Esophagus muscularis mucosa (tissue), 4 donors: ENCODE results near the gene SLC9A8. TPM values are rescaled to one million over a fixed set of nuclear protein-coding genes. Genes with fewer than 3 reads are reported as not detected.

Experiments
- DNase-seq: peaks from one replicate; pipeline ENCODE4 v3.0.0-alpha.2; 2017; ENCODE audit errors: extremely low spot score
- H3K27ac ChIP-seq, 4 donors: fragments of 200-600 bp; sonication (generic); replicated peaks in 1 of 4; 1 replicate in 3 of 4; 2 replicates in 1 of 4; pipeline ENCODE4 v1.5.1; 2016 to 2019; ENCODE audit warnings: mild to moderate bottlenecking in 1 of 4
- H3K27me3 ChIP-seq, 4 donors: fragments of 200-600 bp; sonication (generic); one replicate each; pipeline versions ENCODE4 v1.5.1 to v1.6.0; 2016 to 2019
- H3K36me3 ChIP-seq, 4 donors: fragments of 200-600 bp; sonication (generic); one replicate each; pipeline ENCODE4 v1.5.1; 2016 to 2019
- H3K4me1 ChIP-seq, 4 donors: fragments of 200-600 bp; sonication (generic); one replicate each; pipeline ENCODE4 v1.5.1; 2016 to 2019
- H3K4me3 ChIP-seq, 4 donors: fragments of 200-600 bp; sonication (generic); 1 replicate in 2 of 4; 2 replicates in 2 of 4; pipeline ENCODE4 v1.5.1; 2016 to 2019; ENCODE audit warnings: mild to moderate bottlenecking in 4 of 4, moderate library complexity in 1 of 4
- H3K9me3 ChIP-seq, 4 donors: fragments of 200-600 bp; sonication (generic); 1 replicate in 3 of 4; 2 replicates in 1 of 4; pipeline ENCODE4 v1.5.1; 2016 to 2019
- CTCF ChIP-seq, 3 experiments: fragments of 200-600 bp in 2 of 3; fragments of 450-650 bp in 1 of 3; sonication (generic) in 2 of 3; IDR thresholded peaks; one replicate each; pipeline ENCODE4 v1.5.1; 2017 to 2019; ENCODE audit warnings: antibody characterized with exemption in 3 of 3, mild to moderate bottlenecking in 2 of 3, moderate library complexity in 1 of 3
- EP300 ChIP-seq: sonication (generic); formaldehyde crosslinking; IDR thresholded peaks from one replicate; pipeline ENCODE4 v1.6.1; 2017; ENCODE audit warnings: antibody characterized with exemption
- POLR2A ChIP-seq: fragments of 450-650 bp; IDR thresholded peaks from one replicate; pipeline ENCODE4 v1.6.1; 2017; ENCODE audit warnings: antibody characterized with exemption, moderate library complexity, mild to moderate bottlenecking, low read depth
- POLR2AphosphoS5 ChIP-seq, 2 donors: sonication (generic); formaldehyde crosslinking; IDR thresholded peaks; one replicate each; pipeline ENCODE4 v1.6.1; 2017; ENCODE audit warnings: antibody characterized with exemption in 2 of 2
- WGBS: methylation state at CpG from one replicate; pipeline ENCODE4 v1.1.5; 2018; 5-methylcytosine and 5-hydroxymethylcytosine counted together
- intact Hi-C: fragments of 100-400 bp; cut with DNase I; formaldehyde crosslinking; loops from one replicate; pipeline ENCODE4 v1.15.1; 2023
- total RNA-seq, 4 donors: library from RNA; depleted of rRNA; stranded (reverse); fragments of >200 nt; gene quantifications; one replicate each; pipeline versions ENCODE4 v1.1.0 to v1.2.1, GENCODE V29; 2016

Gene SLC9A8
- total RNA-seq, 4 donors from 2014 or later: 7.5 to 9.0 (median 7.5) TPM

GRCh38 chr20:49882171-49882970 is 69.7 kb downstream of the SLC9A8 start:
- no peak overlapping the region for H3K27ac ChIP-seq
- H3K9me3 ChIP-seq: no peaks in the 10 kb centered on the region
- 89% methylated on average over 27 of the region's 29 CpGs for WGBS
- no peak for DNase-seq
- intact Hi-C loops: no loop called here
- no peaks in the 10 kb centered on the region for H3K27me3 ChIP-seq
- H3K4me3 ChIP-seq: no peak overlapping the region
- peaks cover 2 to 29% (median 23%) of the 10 kb centered on the region in 4 donors for H3K4me1 ChIP-seq
- peaks cover 9 to 87% (median 70%) of the 10 kb centered on the region in 4 donors for H3K36me3 ChIP-seq
- TF ChIP-seq POLR2AphosphoS5 (IDR thresholded peaks at IDR 0.05): no peak
- no peak for TF ChIP-seq CTCF (IDR thresholded peaks at IDR 0.05)
- TF ChIP-seq EP300: no peak
- TF ChIP-seq POLR2A: no peak

- H3K9me3 ChIP-seq: no peaks in the 10 kb centered on the region
- H3K27me3 ChIP-seq: no peaks in the 10 kb centered on the region
- H3K27ac ChIP-seq: no peak overlapping the region
- WGBS: 93% methylated on average over 6 of the region's 10 CpGs
- no peak for TF ChIP-seq CTCF (IDR thresholded peaks at IDR 0.05)
- no peak for TF ChIP-seq EP300
- no peak for TF ChIP-seq POLR2A
- TF ChIP-seq POLR2AphosphoS5 (IDR thresholded peaks at IDR 0.05): no peak
- intact Hi-C loops: no loop called here
- no peak for DNase-seq
- H3K36me3 ChIP-seq: peaks cover 9 to 97% (median 75%) of the 10 kb centered on the region in 4 donors
- H3K4me1 ChIP-seq: peaks cover 11 to 35% (median 28%) of the 10 kb centered on the region in 4 donors
- H3K4me3 ChIP-seq: no peak overlapping the region
Observed at GRCh38 chr20:49883246-49883802, 70.7 kb downstream of the SLC9A8 start.

- peaks cover 28 to 42% (median 41%) of the 10 kb centered on the region in 4 donors for H3K4me1 ChIP-seq
- no peaks in the 10 kb centered on the region for H3K27me3 ChIP-seq
- WGBS: 94% methylated on average over 16 of the region's 16 CpGs
- no peaks in the 10 kb centered on the region for H3K9me3 ChIP-seq
- no peak overlapping the region for H3K4me3 ChIP-seq
- TF ChIP-seq EP300: no peak
- no peak for TF ChIP-seq POLR2AphosphoS5 (IDR thresholded peaks at IDR 0.05)
- no peak for TF ChIP-seq CTCF (IDR thresholded peaks at IDR 0.05)
- TF ChIP-seq POLR2A: no peak
- no peak for DNase-seq
- intact Hi-C loops: no loop called here
- H3K36me3 ChIP-seq: peaks cover 9 to 85% (median 71%) of the 10 kb centered on the region in 4 donors
- H3K27ac ChIP-seq: no peak overlapping the region
Observed at GRCh38 chr20:49885558-49886332, 73.1 kb downstream of the SLC9A8 start.

GRCh38 chr20:49886571-49887213 is 74.1 kb downstream of the SLC9A8 start:
- Histone ChIP-seq H3K36me3 (peaks cover 9 to 78% (median 66%) of the 10 kb centered on the region in 4 donors), H3K9me3 (no peaks in the 10 kb centered on the region), H3K27ac (peak overlapping the region; percentile 44 to 71 (median 56)), H3K4me3 (no peak overlapping the region), H3K4me1 (peaks cover 35 to 49% (median 46%) of the 10 kb centered on the region in 4 donors), H3K27me3 (no peaks in the 10 kb centered on the region)
- 73% methylated on average over 11 of the region's 30 CpGs for WGBS
- TF ChIP-seq CTCF (IDR thresholded peaks at IDR 0.05) (no peak), POLR2A (no peak), POLR2AphosphoS5 (IDR thresholded peaks at IDR 0.05) (no peak), EP300 (no peak)
- no peak for DNase-seq
- intact Hi-C loops: no loop called here
